HUES6 (cell line): Measurements from ENCODE around the gene FOXO6.

ENCODE experiments used
- H3K27ac ChIP-seq: 2 replicates; pipeline ENCODE4 v1.7.0; 2013; ENCODE audit warnings: low read depth, mild to moderate bottlenecking, low read length, inconsistent platforms
- H3K27me3 ChIP-seq: 2 replicates; pipeline ENCODE4 v1.6.1; 2013; ENCODE audit warnings: low read length; ENCODE audit not compliant: control insufficient read depth, insufficient read depth
- H3K36me3 ChIP-seq: 2 replicates; pipeline ENCODE4 v1.6.1; 2013; ENCODE audit warnings: low read length; ENCODE audit not compliant: control insufficient read depth, insufficient read depth
- H3K4me1 ChIP-seq: 2 replicates; pipeline ENCODE4 v1.6.1; 2013; ENCODE audit warnings: low read length; ENCODE audit not compliant: control insufficient read depth, insufficient read depth
- H3K4me3 ChIP-seq: 2 replicates; pipeline ENCODE4 v1.5.1; 2013; ENCODE audit warnings: low read depth, low read length
- H3K9ac ChIP-seq: one replicate; pipeline ENCODE4 v1.6.1; 2013; ENCODE audit warnings: mild to moderate bottlenecking, low read length
- H3K9me3 ChIP-seq: 2 replicates; pipeline ENCODE4 v1.6.1; 2013; ENCODE audit warnings: low read depth, low read length; ENCODE audit not compliant: control insufficient read depth, insufficient read depth

FOXO6 gene

GRCh38 chr1:41354956-41355355, 6.3 kb upstream of the FOXO6 start:
- peaks cover 51% of the 10 kb centered on the region for H3K27me3 ChIP-seq
- H3K4me1 ChIP-seq, result peaks cover 29% of the 10 kb centered on the region
- H3K4me3 ChIP-seq, result no peak overlapping the region
- no peaks in the 10 kb centered on the region for H3K9me3 ChIP-seq
- H3K27ac ChIP-seq, result no peak overlapping the region
- H3K36me3 ChIP-seq, result no peaks in the 10 kb centered on the region
- H3K9ac ChIP-seq, result no peak overlapping the region

- Histone ChIP-seq H3K9ac (no peak overlapping the region), H3K36me3 (no peaks in the 10 kb centered on the region), H3K27me3 (peaks cover 54% of the 10 kb centered on the region), H3K4me1 (peaks cover 33% of the 10 kb centered on the region), H3K4me3 (no peak overlapping the region), H3K27ac (no peak overlapping the region), H3K9me3 (no peaks in the 10 kb centered on the region)
Observed at GRCh38 chr1:41355356-41355755, 5.9 kb upstream of the FOXO6 start.

GRCh38 chr1:41355761-41356160, 5.5 kb upstream of the FOXO6 start:
- H3K4me1 ChIP-seq, result peaks cover 37% of the 10 kb centered on the region
- H3K27ac ChIP-seq, result no peak overlapping the region
- H3K4me3 ChIP-seq, result no peak overlapping the region

GRCh38 chr1:41356752-41357151, 4.5 kb upstream of the FOXO6 start:
- Histone ChIP-seq H3K36me3 (no peaks in the 10 kb centered on the region), H3K27me3 (peaks cover 58% of the 10 kb centered on the region), H3K4me3 (no peak overlapping the region), H3K9me3 (no peaks in the 10 kb centered on the region), H3K4me1 (peaks cover 37% of the 10 kb centered on the region), H3K27ac (no peak overlapping the region), H3K9ac (no peak overlapping the region)

More at GRCh38 chr1:41355761-41356160, 5.5 kb upstream of the FOXO6 start:
- Histone ChIP-seq H3K9me3 (no peaks in the 10 kb centered on the region), H3K27me3 (peaks cover 58% of the 10 kb centered on the region), H3K36me3 (no peaks in the 10 kb centered on the region), H3K9ac (no peak overlapping the region)

- no peaks in the 10 kb centered on the region for H3K9me3 ChIP-seq
- H3K27me3 ChIP-seq, result peaks cover 60% of the 10 kb centered on the region
- peaks cover 37% of the 10 kb centered on the region for H3K4me1 ChIP-seq
- no peak overlapping the region for H3K9ac ChIP-seq
- H3K27ac ChIP-seq, result no peak overlapping the region
- H3K4me3 ChIP-seq, result no peak overlapping the region
- no peaks in the 10 kb centered on the region for H3K36me3 ChIP-seq
Observed at GRCh38 chr1:41357451-41358101, 3.7 kb upstream of the FOXO6 start.

GRCh38 chr1:41358131-41359021, 2.9 kb upstream of the FOXO6 start:
- Histone ChIP-seq H3K9me3 (no peaks in the 10 kb centered on the region), H3K36me3 (no peaks in the 10 kb centered on the region), H3K4me3 (peak overlapping the region; percentile 24; the same call in 1 of the 2 replicates), H3K27me3 (peaks cover 67% of the 10 kb centered on the region), H3K27ac (no peak overlapping the region), H3K4me1 (peaks cover 45% of the 10 kb centered on the region), H3K9ac (no peak overlapping the region)

- Histone ChIP-seq H3K4me3 (peak overlapping the region; percentile 13; the same call in 1 of the 2 replicates), H3K27me3 (peaks cover 77% of the 10 kb centered on the region), H3K27ac (no peak overlapping the region), H3K4me1 (peaks cover 47% of the 10 kb centered on the region), H3K36me3 (no peaks in the 10 kb centered on the region), H3K9me3 (no peaks in the 10 kb centered on the region), H3K9ac (no peak overlapping the region)
Observed at GRCh38 chr1:41359211-41360073, 1.8 kb upstream of the FOXO6 start.

GRCh38 chr1:41360074-41360785, 1.0 kb upstream of the FOXO6 start:
- Histone ChIP-seq H3K27ac (no peak overlapping the region), H3K36me3 (no peaks in the 10 kb centered on the region), H3K4me1 (peaks cover 47% of the 10 kb centered on the region), H3K9ac (no peak overlapping the region), H3K4me3 (peak overlapping the region; percentile 63), H3K9me3 (no peaks in the 10 kb centered on the region), H3K27me3 (peaks cover 85% of the 10 kb centered on the region)

- H3K27ac ChIP-seq, result no peak overlapping the region
- no peaks in the 10 kb centered on the region for H3K9me3 ChIP-seq
- H3K27me3 ChIP-seq, result peaks cover 85% of the 10 kb centered on the region
- H3K4me3 ChIP-seq, result peak overlapping the region; percentile 54
- H3K36me3 ChIP-seq, result no peaks in the 10 kb centered on the region
- H3K4me1 ChIP-seq, result peaks cover 55% of the 10 kb centered on the region
- H3K9ac ChIP-seq, result no peak overlapping the region
Observed at GRCh38 chr1:41361495-41362356, 492 bp downstream of the FOXO6 start.

GRCh38 chr1:41362357-41362721, 1.1 kb downstream of the FOXO6 start:
- H3K9ac ChIP-seq, result no peak overlapping the region
- H3K4me1 ChIP-seq, result peaks cover 59% of the 10 kb centered on the region
- no peaks in the 10 kb centered on the region for H3K9me3 ChIP-seq
- H3K4me3 ChIP-seq, result peak overlapping the region; percentile 54
- H3K27me3 ChIP-seq, result peaks cover 91% of the 10 kb centered on the region
- H3K36me3 ChIP-seq, result no peaks in the 10 kb centered on the region
- H3K27ac ChIP-seq, result no peak overlapping the region
